ENCODE measurements around the gene TTC29.

GRCh38 chr4:146915132-146915531 is 30.5 kb downstream of the TTC29 start:
- no peak for TF ChIP-seq CTCF (IDR thresholded peaks at IDR 0.05; ENCODE audit: low read length)
- TF ChIP-seq EZH2 (optimal IDR thresholded peaks at IDR 0.05; ENCODE audit: low read depth, low read length), result no peak

Data from MM.1S (cell line).